GM06990 (cell line): Measurements from ENCODE around the gene ATOH8.

Source experiments
- DNase-seq: peaks from one replicate; pipeline ENCODE4 v3.0.0-alpha.2; 2011; ENCODE audit not compliant: insufficient read length; ENCODE audit errors: extremely low read depth
- H3K27me3 ChIP-seq: replicated peaks from 2 replicates; pipeline ENCODE4 v1.6.0; 2011; ENCODE audit warnings: low read length; ENCODE audit not compliant: control insufficient read depth, insufficient read depth
- H3K36me3 ChIP-seq: 2 replicates; pipeline ENCODE4 v1.5.1; 2011; ENCODE audit warnings: low read length; ENCODE audit not compliant: control insufficient read depth, insufficient read depth
- H3K4me3 ChIP-seq: replicated peaks from 2 replicates; pipeline ENCODE4 v1.5.1; 2011; ENCODE audit warnings: low read depth, mild to moderate bottlenecking, control low read depth, low read length
- CTCF ChIP-seq: IDR thresholded peaks from 2 replicates; pipeline ENCODE4 v1.5.1; 2011; ENCODE audit warnings: low read length, control low read depth, mild to moderate bottlenecking, inconsistent platforms; ENCODE audit not compliant: insufficient read depth, poor library complexity, severe bottlenecking

ATOH8 gene

GRCh38 chr2:85787981-85788340 is 34.2 kb downstream of the ATOH8 start:
- no peak overlapping the region for H3K4me3 ChIP-seq

GRCh38 chr2:85788603-85789002 is 34.8 kb downstream of the ATOH8 start:
- Histone ChIP-seq H3K36me3 (no peaks in the 10 kb centered on the region), H3K4me3 (no peak overlapping the region), H3K27me3 (peaks cover 4% of the 10 kb centered on the region)
- DNase-seq = no peak
- TF ChIP-seq CTCF = no peak

More at GRCh38 chr2:85787981-85788340, 34.2 kb downstream of the ATOH8 start:
- Histone ChIP-seq H3K36me3 (no peaks in the 10 kb centered on the region), H3K27me3 (peaks cover 4% of the 10 kb centered on the region)
- no peak for DNase-seq
- no peak for TF ChIP-seq CTCF

GRCh38 chr2:85789271-85789670 is 35.5 kb downstream of the ATOH8 start:
- TF ChIP-seq CTCF = no peak
- no peaks in the 10 kb centered on the region for H3K36me3 ChIP-seq
- no peak for DNase-seq
- H3K27me3 ChIP-seq = peaks cover 4% of the 10 kb centered on the region
- H3K4me3 ChIP-seq = no peak overlapping the region

GRCh38 chr2:85790032-85790431 is 36.2 kb downstream of the ATOH8 start:
- Histone ChIP-seq H3K4me3 (no peak overlapping the region), H3K36me3 (no peaks in the 10 kb centered on the region), H3K27me3 (peaks cover 6% of the 10 kb centered on the region)
- no peak for DNase-seq
- TF ChIP-seq CTCF = no peak

GRCh38 chr2:85790499-85791188 is 36.9 kb downstream of the ATOH8 start:
- H3K27me3 ChIP-seq = peaks cover 6% of the 10 kb centered on the region
- no peak for TF ChIP-seq CTCF
- DNase-seq = no peak
- H3K36me3 ChIP-seq = no peaks in the 10 kb centered on the region
- H3K4me3 ChIP-seq = no peak overlapping the region
